ENCODE measurements around the gene NEDD1.

Gene NEDD1, protein sequence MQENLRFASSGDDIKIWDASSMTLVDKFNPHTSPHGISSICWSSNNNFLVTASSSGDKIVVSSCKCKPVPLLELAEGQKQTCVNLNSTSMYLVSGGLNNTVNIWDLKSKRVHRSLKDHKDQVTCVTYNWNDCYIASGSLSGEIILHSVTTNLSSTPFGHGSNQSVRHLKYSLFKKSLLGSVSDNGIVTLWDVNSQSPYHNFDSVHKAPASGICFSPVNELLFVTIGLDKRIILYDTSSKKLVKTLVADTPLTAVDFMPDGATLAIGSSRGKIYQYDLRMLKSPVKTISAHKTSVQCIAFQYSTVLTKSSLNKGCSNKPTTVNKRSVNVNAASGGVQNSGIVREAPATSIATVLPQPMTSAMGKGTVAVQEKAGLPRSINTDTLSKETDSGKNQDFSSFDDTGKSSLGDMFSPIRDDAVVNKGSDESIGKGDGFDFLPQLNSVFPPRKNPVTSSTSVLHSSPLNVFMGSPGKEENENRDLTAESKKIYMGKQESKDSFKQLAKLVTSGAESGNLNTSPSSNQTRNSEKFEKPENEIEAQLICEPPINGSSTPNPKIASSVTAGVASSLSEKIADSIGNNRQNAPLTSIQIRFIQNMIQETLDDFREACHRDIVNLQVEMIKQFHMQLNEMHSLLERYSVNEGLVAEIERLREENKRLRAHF

DNA sequence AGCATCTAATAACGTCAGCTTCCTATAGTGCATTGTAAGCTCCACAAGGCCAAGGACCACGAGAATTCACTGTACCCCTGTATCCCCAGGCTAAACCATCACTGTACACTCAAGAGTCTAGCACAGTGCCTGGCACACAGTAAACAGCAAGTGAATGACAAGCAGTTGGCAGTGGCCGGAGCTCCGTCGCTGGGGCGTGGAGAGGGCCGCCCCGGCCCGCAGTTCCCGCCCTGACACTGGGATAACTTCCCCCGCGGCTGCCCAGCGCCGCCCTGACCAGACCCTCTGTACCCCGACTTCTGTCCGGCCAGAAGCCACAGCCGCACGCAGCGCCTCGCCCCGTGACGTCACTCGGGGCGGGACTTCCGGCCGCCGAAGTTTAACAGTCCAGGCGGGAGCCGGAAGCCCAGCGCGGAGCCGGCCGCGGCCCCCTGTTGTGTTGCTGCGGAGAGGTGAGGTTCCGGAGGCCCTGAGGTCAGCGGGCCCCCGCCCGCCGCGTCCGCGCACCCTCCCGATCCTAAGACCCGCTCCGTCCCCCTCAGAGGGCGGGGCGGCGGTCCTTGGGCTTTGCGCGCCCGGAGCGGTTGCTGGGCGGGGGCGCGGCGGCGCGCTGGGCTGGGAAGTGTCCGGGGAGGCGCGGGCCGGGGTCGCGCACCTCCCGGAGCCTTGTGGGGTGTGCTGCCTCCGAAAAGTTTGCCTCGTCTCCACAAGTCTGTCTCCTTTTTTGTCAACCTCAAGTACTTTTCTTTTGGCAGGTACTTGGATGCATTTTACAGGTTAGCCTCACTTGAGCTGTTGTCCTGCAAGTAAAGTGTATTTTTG lies at the start of gene NEDD1:
NEDD1 (plus strand) TSS at position 409 of the 822 bp plus-strand sequence. CDS start 2,503 bp downstream, outside the sequence.
- peak; percentile 59 to 74 (median 63) for DNase-seq (ENCODE audit: low read depth in 3 of 3)

DNA sequence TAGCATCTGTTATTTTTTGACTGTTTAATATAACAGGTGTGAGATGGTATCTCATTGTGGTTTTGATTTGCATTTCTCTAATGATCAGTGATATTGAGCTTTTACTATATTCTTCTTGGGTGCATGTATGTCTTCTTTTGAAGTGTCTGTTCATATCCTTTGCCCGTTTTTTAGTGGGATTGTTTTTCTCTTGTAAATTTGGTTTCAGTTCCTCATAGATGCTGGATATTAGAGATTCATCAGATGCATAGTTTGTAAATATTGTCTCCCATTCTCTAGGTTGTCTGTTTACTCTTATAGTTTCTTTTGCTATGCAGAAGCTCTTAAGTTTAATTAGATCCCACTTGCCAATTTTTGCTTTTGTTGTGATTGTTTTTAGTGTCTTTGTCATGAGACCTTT lies 48.9 kb upstream of the NEDD1 start:
- no peak for DNase-seq (ENCODE audit: low read depth in 3 of 3)

DNA sequence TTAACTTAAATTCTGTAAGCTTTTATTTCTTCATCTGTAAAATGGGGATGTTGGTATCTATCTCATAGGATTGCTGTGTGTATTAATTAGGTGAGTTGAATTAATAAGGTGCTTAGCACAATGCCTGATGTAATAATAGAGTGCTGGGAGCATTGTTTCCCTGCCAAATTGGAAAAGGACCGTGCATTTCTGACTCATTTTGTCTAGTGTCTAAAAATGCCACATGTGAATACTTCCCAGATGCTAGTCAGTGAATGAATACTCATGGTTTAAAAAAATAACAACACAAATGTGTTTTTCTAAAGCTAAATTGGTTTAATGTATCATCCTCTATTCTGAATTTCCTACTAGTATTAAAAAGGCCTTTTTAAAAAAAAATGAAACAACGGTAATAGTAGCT lies 45.4 kb upstream of the NEDD1 start:
- no peak for DNase-seq (ENCODE audit: low read depth in 3 of 3)

DNA sequence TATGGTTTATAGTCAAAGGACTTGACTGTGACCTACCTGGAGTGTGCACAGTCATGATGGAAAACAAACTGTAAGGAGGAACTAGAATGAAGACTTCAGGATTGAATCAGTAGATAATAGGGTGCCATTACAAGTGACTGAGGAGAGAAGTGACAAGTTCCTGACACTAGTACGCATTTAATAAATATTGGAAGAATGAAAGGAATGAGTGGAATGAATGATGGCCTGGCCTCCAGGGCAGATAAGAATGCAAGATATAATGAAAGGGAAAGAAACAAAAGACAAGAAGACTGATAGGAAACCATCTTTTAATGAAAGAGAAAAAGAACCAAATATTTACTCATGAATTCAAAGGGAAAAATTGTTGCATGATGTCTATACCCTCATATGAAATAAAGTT lies 44.7 kb upstream of the NEDD1 start:
- DNase-seq (ENCODE audit: low read depth in 3 of 3): no peak

DNA sequence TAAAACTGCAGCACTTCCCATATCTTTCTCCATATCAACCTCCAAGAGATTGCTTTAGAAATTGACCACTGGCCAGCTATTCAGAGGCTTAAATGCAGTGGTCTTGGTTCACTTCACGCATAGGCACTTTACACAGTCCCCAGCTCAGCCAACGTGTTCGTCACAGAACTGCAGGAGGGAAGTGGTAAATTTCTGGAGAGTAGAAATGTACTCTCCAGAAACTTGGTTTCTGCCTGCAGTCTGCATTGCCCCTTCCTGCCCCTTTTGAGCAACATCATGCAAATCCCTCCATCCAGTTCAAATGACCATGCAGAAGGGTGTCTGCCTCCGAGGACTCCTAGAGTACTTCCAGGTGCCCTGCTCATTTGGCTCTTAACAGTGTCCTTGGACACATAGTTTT lies 42.7 kb upstream of the NEDD1 start:
- DNase-seq (ENCODE audit: low read depth in 3 of 3): no peak

- no peak for DNase-seq (ENCODE audit: low read depth in 3 of 3)
These were observed 40.1 kb upstream of the NEDD1 start for GRCh38 chr12:96866801-96867590.

- DNase-seq (ENCODE audit: low read depth in 3 of 3): no peak
These were observed 36.1 kb upstream of the NEDD1 start for GRCh38 chr12:96870946-96871345.

GRCh38 chr12:96872961-96873360 lies 34.1 kb upstream of the NEDD1 start:
- no peak for DNase-seq (ENCODE audit: low read depth in 3 of 3)

DNA sequence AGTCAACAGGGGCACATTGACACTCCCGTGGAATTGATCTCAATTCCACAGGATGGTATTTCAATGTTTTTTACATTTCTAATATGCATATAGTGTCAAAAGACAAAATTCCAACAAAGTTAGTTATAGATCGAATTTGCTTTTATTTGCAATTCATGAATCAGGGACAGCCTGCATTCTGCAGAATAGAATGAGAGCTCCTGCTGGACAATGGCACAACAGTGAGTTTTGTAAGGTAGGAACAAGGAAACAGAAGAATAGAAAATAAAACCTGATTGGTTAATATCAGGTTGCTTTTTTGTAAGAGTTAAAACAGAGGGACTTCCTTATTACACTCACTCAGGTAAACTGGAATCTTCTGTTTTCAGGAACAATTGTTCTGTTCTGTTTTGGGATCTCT lies 32.8 kb upstream of the NEDD1 start:
- no peak for DNase-seq (ENCODE audit: low read depth in 3 of 3)

DNA sequence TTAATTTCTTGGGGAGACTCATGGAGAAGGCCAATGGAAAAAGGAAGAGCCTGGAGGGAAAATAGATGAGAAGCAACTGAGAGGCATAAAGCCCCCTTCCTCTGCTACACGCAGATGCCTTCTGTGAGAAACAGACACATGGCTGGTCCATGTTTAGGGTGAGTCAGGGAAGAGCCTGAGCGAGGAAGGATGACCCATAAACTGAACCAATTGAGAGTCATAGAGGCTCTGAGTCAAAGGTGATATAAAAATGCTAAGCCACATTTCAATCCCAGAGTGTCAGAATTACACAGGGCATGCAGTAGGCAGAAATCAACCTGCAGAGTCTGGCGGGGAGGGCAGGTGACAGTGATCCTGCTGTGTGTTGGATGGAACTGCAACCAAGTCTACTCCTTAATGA lies 30.1 kb upstream of the NEDD1 start:
- no peak for DNase-seq (ENCODE audit: low read depth in 3 of 3)

GRCh38 chr12:96878704-96879103 lies 28.4 kb upstream of the NEDD1 start:
- no peak for DNase-seq (ENCODE audit: low read depth in 3 of 3)

DNA sequence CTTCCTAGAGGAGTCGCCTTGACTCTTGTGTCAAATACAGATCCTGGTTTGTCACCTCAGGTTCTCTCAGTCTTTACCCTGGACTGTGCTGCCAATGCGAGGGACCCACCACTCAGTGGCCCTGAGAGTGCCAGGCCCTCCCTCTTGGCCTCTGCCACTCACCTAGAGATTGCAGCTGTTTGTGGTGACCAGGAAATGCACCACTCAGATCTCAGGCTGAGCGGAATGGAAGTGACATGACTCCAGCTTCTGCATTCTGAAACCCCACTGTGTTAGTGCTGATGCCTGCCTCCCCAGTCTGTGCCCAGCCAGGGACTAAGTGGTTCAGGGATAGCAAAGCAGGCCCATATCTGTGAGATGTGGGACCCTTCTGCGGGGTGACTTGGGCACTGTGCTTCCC lies 27.8 kb upstream of the NEDD1 start:
- no peak for DNase-seq (ENCODE audit: low read depth in 3 of 3)

DNA sequence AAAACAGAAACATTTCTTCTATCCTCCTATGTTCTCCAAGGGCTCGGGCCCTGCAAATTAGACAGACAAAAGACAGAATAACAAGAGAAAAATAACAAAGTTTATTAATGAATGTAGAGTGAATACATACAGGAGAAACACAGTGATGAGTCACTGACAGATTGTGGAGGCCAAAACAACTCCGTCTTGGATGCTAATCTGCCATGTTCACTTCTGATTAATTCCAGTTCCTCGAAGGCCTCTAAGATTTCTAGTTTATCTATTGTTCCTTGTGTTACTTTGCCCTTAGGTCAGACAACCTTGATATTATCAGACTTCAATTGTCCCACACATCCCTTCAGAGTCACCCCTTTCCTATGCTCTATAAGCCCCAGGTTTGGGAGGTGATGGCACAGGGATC lies 26.8 kb upstream of the NEDD1 start:
- DNase-seq (ENCODE audit: low read depth in 3 of 3): no peak

GRCh38 chr12:96881608-96882007 lies 25.4 kb upstream of the NEDD1 start:
- DNase-seq (ENCODE audit: low read depth in 3 of 3): no peak

DNA sequence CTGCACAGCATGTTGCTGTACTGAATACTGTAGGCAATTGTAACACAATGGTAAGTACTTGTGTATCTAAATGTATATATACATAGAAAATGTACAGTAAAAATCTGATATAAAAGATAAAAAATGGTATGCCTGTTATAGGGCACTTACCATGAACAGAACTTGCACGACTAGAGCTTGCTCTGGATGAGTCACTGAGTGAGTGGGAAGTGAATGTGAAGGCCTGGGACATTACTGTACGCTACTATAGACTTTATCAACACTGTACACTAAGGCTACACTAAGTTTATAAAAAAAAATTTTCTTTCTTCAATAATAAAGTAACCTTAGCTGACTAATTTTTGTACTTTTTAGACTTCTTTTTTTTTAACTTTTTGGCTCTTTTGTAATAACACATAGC lies 24.2 kb upstream of the NEDD1 start:
- DNase-seq (ENCODE audit: low read depth in 3 of 3): no peak

DNA sequence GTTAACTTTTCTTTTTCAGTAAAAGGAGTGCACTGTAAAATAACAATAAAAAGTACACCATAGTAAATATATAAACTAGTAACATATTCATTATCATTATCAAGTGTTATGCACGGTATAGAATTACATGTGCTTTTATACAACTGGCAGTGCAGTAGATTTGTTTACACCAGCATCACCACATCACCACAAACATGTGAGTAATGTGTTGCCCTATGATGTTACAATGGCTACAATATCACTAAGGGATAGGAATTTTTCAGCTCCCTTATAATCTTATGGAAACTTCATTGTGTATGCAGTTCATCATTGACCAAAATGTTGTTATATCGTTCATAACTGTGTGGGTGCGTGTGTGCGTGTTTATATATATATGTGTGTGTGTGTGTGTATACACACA lies 23.5 kb upstream of the NEDD1 start:
- DNase-seq (ENCODE audit: low read depth in 3 of 3): no peak

DNA sequence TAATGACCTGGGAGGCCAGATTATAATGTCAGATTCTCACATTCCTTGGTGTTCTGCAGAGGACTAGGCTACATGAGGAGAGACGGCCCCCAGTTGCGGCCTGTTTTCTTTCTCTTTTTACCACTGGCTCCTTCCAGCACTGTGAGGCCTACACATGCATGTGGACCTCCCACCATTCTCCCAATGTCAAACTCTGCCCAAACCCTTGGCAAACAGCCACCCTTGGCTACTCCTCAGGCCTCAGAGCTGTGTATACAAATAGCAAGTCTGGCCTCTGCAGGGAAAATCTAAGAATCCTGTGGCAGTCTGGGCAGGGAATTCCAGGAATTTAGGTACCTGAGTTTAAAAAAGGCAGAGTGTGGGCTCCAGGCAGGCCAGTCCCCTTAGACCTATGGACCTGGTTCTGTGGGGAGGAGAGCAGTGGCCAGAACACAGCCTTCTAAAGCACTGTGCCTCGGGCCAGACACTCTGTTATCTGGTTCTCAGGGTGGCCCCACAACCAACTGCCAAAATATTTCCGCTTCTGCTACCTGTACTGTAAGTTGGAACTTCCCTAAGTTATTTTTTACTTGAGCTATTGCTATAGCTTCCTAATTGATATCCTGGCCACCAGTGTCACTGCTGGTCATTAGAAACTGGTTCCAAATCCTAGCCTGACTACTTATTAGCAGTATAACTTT lies 19.9 kb upstream of the NEDD1 start:
- DNase-seq (ENCODE audit: low read depth in 3 of 3): no peak

- DNase-seq (ENCODE audit: low read depth in 3 of 3): no peak
These were observed 17.7 kb upstream of the NEDD1 start for GRCh38 chr12:96889273-96889933.

GRCh38 chr12:96890331-96890730 lies 16.7 kb upstream of the NEDD1 start:
- DNase-seq (ENCODE audit: low read depth in 3 of 3): no peak

- no peak for DNase-seq (ENCODE audit: low read depth in 3 of 3)
These were observed 15.0 kb upstream of the NEDD1 start for GRCh38 chr12:96892104-96892503.

- no peak for DNase-seq (ENCODE audit: low read depth in 3 of 3)
These were observed 9.6 kb upstream of the NEDD1 start for GRCh38 chr12:96897421-96897820.
